Epithelial cell of esophagus (primary cell): ENCODE measurements around the gene BAIAP3.
"Not testable (repeated sequence)": the region's sequence is repeated elsewhere in the genome, so short reads cannot be mapped to it uniquely, and the experiment has no call there.

ENCODE experiments used
- DNase-seq: peaks from one replicate; pipeline ENCODE4 v3.0.0; 2010; ENCODE audit warnings: low read depth
- H3K4me3 ChIP-seq: 2 replicates; pipeline ENCODE4 v1.5.1; 2011; ENCODE audit warnings: mild to moderate bottlenecking, low read length, control low read depth
- CTCF ChIP-seq: IDR thresholded peaks from 2 replicates; pipeline ENCODE4 v1.5.1; 2011; ENCODE audit warnings: low read depth, mild to moderate bottlenecking, low read length, control low read depth, inconsistent platforms; ENCODE audit not compliant: insufficient read depth; ENCODE audit errors: missing control alignments

The BAIAP3 gene

GRCh38 chr16:1326391-1326790 lies 7.1 kb upstream of the BAIAP3 start:
- no peak for DNase-seq
- no peak overlapping the region for H3K4me3 ChIP-seq
- no peak for TF ChIP-seq CTCF

- DNase-seq: no peak
- TF ChIP-seq CTCF: no peak
- H3K4me3 ChIP-seq: no peak overlapping the region
These were observed 6.4 kb upstream of the BAIAP3 start for GRCh38 chr16:1326946-1327618.

- H3K4me3 ChIP-seq: no peak overlapping the region
- TF ChIP-seq CTCF: no peak
- DNase-seq: no peak
These were observed 5.9 kb upstream of the BAIAP3 start for GRCh38 chr16:1327619-1327947.

GRCh38 chr16:1328136-1328535 lies 5.3 kb upstream of the BAIAP3 start:
- H3K4me3 ChIP-seq, DNase-seq: not testable (repeated sequence)

GRCh38 chr16:1328961-1329360 lies 4.5 kb upstream of the BAIAP3 start:
- H3K4me3 ChIP-seq, DNase-seq: not testable (repeated sequence)

- H3K4me3 ChIP-seq: no peak overlapping the region
- DNase-seq: no peak
- peak; percentile 40 for TF ChIP-seq CTCF
These were observed 3.1 kb upstream of the BAIAP3 start for GRCh38 chr16:1330260-1330914.

- no peak overlapping the region for H3K4me3 ChIP-seq
- TF ChIP-seq CTCF: peak; percentile 16
- no peak for DNase-seq
These were observed 2.3 kb upstream of the BAIAP3 start for GRCh38 chr16:1330931-1331711.
